Measurements from ENCODE around the gene RNF144B.
"Not testable (repeated sequence)": the region's sequence is repeated elsewhere in the genome, so short reads cannot be mapped to it uniquely, and the experiment has no call there.

The RNF144B gene

GRCh38 chr6:18387061-18387721 lies at the start of gene RNF144B:
RNF144B (plus strand) TSS chr6:18387350; CDS start chr6:18399535, 12,185 bp downstream.
- DNase-seq (ENCODE audit: low read depth), result peak; percentile 29

DNA sequence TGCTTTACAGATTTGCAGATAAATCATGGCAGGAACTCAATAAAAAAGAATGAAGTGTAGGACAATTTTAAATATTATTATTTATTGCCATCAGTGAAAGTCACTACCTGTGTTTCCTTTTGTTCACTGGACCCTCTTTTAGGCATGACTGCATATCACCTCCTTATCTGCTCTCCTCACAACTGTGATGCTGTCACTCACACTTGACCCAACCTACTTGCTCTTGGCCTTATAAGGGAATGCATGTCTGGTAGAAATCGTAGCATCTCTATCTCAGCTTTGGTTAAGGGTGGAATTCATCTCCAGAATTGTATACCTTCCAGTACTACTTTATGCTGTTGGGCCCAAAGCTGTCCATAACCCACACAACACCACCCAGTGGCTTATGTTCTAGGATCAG lies 47.6 kb upstream of the RNF144B start:
- DNase-seq (ENCODE audit: low read depth), result no peak

GRCh38 chr6:18340781-18341551 lies 46.2 kb upstream of the RNF144B start:
- DNase-seq (ENCODE audit: low read depth), result no peak

DNA sequence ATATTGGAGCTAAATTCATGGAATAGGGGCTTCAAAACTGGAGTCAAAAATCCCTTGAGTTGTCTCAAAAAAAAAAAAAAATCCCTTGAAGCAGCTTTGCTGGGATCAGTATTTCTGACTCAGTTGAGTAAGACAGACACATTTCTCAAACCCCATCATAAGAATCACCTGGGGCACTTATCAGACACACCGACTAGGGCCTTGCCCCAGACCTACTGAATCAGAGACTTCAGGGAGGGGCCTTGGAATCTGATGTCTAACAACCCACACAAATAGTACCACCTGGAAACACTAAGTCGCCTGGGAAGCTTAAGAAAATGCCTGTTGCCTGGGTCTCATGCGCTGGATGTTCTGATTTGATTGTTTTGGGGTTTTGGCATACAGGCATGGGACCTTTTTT lies 44.9 kb upstream of the RNF144B start:
- no peak for DNase-seq (ENCODE audit: low read depth)

DNA sequence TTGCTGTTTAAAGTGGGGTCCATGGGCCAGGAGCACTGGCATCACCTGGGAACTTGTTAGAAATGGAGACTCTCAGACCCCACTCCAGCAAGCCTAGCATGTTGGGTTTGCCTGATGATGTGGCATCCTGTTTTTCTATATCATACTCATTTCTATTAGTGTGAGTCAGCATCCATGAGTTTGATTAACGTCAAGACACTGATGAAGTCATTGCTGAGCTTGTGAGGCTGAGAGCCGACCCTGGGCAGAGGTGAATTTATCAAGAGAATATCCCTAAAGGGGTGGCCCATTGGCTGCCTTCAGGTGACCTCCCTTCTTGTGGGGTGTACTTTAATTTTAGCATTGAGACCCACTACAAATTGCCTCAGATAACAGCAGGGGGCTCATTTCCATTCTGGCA lies 43.4 kb upstream of the RNF144B start:
- DNase-seq (ENCODE audit: low read depth), result no peak

DNA sequence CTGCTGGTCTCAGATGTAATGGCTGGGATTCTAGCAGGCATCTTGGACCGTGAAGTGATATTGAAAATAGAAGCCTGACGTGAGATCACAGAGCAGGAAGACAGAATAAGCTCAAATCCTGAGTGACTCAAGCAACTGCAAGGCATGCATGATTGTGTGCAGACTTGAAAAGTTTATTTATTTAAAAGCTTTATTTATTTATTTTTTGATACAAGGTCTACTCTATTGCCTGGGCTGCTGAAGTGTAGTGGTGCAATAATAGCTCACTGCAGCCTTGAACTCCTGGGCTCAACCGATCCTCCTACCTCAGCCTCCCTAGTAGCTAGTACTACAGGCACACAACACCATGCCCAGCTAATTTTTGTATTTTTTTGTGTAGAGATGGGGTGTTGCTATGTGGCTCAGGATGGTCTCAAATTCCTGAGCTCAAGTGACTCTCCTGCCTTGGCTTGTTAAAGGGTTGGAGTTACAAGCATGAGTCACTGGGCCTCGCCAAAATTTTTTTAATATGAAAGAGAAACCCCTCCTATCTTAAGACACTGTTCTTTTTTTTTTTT lies 40.1 kb upstream of the RNF144B start:
- no peak for DNase-seq (ENCODE audit: low read depth)

DNA sequence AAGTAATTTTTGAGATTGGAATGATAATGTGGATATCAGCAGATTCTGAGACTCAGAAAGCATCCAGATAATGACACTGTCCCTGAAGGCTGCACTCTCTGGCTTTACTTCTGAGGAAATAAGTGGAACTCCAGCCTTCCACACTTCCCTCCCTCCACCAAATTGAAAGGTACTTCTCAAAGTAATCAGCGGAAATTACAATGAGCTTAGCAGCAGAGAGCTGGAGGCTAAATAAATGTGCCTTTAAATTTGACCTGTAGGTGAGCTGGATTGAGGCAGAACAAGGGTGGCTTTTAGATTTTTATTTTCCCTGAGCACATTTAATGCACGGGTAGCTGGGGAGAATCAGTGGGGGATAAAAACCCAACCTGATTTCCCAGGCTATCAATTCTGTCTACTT lies 39.3 kb upstream of the RNF144B start:
- no peak for DNase-seq (ENCODE audit: low read depth)

DNA sequence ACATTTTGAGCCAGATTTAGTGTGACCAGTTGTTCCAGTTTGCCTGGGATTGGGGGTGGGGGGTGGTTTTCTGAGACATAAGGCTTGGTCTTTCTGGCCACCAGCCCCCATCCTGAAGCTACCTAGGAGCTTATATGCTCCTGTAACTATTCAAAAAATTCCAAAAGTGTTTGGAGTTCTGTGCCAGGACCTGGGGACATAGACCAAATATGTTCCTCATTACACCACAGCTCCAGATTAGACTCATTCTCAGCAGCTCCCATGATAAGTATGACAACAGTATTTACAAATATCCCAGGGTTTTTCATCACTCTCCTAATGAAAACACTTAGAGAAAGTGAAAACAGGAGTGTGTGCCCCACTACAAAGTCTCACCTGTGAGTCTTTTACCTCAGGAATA lies 37.8 kb upstream of the RNF144B start:
- DNase-seq (ENCODE audit: low read depth), result no peak

DNA sequence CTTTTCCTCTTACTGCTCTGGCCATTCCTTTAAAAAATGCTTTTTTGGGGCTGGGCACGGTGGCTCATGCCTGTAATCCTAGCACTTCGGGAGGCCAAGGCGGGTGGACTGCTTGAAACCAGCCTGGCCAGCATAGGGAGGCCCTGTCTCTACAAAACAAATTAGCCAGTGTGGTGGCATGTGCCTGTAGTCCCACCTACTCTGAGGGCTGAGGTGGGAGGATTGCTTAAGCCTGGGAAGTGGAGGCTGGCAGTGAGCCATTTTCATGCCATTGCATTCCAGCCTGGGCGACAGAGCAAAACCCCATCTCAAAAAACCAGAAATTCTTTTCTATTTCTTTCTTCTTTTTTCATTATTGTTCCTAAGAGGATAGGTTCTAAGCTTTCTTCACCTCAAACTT lies 36.9 kb upstream of the RNF144B start:
- no peak for DNase-seq (ENCODE audit: low read depth)

DNA sequence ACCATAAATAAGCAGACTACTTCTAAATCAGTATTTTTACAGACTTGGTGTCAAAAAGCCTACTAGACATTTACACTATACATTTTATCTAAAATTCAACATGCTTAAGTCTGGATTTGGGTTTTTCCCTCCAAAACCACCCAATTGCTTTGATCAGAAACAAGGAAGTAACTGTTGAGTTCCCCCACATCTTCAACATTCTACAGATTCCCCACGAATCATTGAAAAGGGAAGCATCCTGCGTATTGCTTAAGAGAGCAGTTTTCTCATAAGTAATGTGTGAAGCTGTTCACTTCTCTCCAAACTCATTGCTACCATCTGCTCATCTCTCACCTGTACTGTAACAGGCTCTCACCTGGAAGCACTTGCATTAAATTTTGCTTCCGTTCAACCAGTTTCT lies 36.4 kb upstream of the RNF144B start:
- no peak for DNase-seq (ENCODE audit: low read depth)

- no peak for DNase-seq (ENCODE audit: low read depth)
Measured at GRCh38 chr6:18352001-18352400, 35.1 kb upstream of the RNF144B start.

GRCh38 chr6:18352842-18353241 lies 34.3 kb upstream of the RNF144B start:
- no peak for DNase-seq (ENCODE audit: low read depth)

- DNase-seq (ENCODE audit: low read depth), result no peak
Measured at GRCh38 chr6:18353251-18353650, 33.9 kb upstream of the RNF144B start.

- DNase-seq (ENCODE audit: low read depth), result not testable (repeated sequence)
Measured at GRCh38 chr6:18357546-18357945, 29.6 kb upstream of the RNF144B start.

- DNase-seq (ENCODE audit: low read depth), result no peak
Measured at GRCh38 chr6:18359237-18359885, 27.8 kb upstream of the RNF144B start.

GRCh38 chr6:18360188-18360587 lies 27.0 kb upstream of the RNF144B start:
- no peak for DNase-seq (ENCODE audit: low read depth)

DNA sequence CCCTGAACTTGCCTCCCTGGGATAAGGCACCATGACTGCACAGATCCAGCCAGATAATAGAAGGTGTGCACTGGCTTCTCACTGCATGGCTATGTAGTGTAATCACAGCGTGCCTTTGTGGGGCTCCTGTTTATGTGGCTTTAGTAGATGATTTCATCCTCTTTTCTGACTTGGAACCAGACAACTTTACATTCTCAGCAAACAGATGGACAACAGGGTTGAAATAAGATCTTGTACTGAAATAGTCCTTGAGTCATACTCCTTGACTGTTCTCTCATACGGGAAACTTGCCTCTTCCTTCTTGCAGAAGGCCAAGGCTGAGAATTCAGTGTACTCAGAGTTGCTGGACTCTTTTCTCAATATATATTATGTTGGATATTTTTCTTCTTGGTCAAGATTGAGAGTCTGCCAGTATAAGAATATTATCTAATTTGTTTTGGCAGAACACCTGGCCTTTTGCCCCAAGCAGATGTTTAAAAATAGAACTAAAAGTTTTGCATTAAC lies 25.0 kb upstream of the RNF144B start:
- no peak for DNase-seq (ENCODE audit: low read depth)

DNA sequence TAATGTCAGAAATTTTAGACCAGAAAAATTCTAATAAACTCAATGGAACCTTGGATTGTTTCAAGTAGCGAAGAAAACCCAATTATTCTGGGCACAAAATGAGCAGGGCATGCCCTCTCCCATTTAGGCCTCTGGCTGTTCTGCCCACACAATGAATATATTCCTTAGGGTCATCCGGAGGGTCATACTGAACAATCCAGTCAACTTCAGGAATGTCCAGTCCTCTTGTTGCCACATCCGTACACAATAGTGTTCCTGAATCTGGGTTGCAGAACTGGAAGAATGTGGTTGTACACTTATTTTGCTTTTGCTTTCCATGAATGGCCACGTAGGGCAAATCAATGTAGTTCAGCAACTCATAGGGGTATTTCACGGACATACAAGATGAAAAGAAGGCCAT lies 23.4 kb upstream of the RNF144B start:
- DNase-seq (ENCODE audit: low read depth), result no peak

GRCh38 chr6:18364561-18364960 lies 22.6 kb upstream of the RNF144B start:
- not testable (repeated sequence) for DNase-seq (ENCODE audit: low read depth)

GRCh38 chr6:18367371-18367770 lies 19.8 kb upstream of the RNF144B start:
- no peak for DNase-seq (ENCODE audit: low read depth)

GRCh38 chr6:18368277-18369105 lies 18.7 kb upstream of the RNF144B start:
- no peak for DNase-seq (ENCODE audit: low read depth)

GRCh38 chr6:18371010-18371409 lies 16.1 kb upstream of the RNF144B start:
- DNase-seq (ENCODE audit: low read depth), result no peak

Data from activated gamma-delta T cell treated with anti-CD3 and anti-CD28 coated beads, Interleukin-2, amount 50 U/mL, for 16 hours (primary cell).